PFSK-1 (cell line): ENCODE data around the gene CAMTA1.

Source experiments
- FOXP2 ChIP-seq: optimal IDR thresholded peaks from 2 replicates; pipeline ENCODE3; 2011; ENCODE audit warnings: borderline replicate concordance, control low read depth, inconsistent platforms; ENCODE audit not compliant: insufficient read depth; ENCODE audit errors: extremely low read length, extremely low read depth
- POLR2AphosphoS5 ChIP-seq: IDR thresholded peaks from 2 replicates; pipeline ENCODE4 v1.6.1; 2012; ENCODE audit warnings: low read depth, mild to moderate bottlenecking, control low read depth, low read length, moderate library complexity
- REST ChIP-seq, 2 experiments: IDR thresholded peaks; 2 replicates each; pipeline versions ENCODE4 v1.6.1 to v1.8.0; 2011 to 2012; ENCODE audit warnings: low read depth in 2 of 2, low read length in 2 of 2, control low read depth in 1 of 2, inconsistent platforms in 1 of 2, mild to moderate bottlenecking in 1 of 2, moderate library complexity in 1 of 2; ENCODE audit not compliant: insufficient read depth in 1 of 2
- SIN3A ChIP-seq: IDR thresholded peaks from 2 replicates; pipeline ENCODE4 v1.6.1; 2012; ENCODE audit warnings: mild to moderate bottlenecking, low read length, moderate library complexity, borderline replicate concordance; ENCODE audit not compliant: insufficient read depth
- TAF1 ChIP-seq: IDR thresholded peaks from 2 replicates; pipeline ENCODE4 v1.6.1; 2012; ENCODE audit warnings: low read length, control low read depth, borderline replicate concordance; ENCODE audit not compliant: insufficient read depth

The CAMTA1 gene

GRCh38 chr1:6859415-6860343, 74.4 kb downstream of the CAMTA1 start:
- TF ChIP-seq POLR2AphosphoS5, result no peak
- no peak for TF ChIP-seq REST (IDR thresholded peaks at IDR 0.05; ENCODE audit: insufficient read depth in 1 of 2, low read depth in 2 of 2, low read length in 2 of 2)
- TF ChIP-seq SIN3A, result no peak
- TF ChIP-seq TAF1, result no peak
- no peak for TF ChIP-seq FOXP2

- TF ChIP-seq REST (IDR thresholded peaks at IDR 0.05; ENCODE audit: insufficient read depth in 1 of 2, low read depth in 2 of 2, low read length in 2 of 2), result no peak
- TF ChIP-seq SIN3A, result no peak
- no peak for TF ChIP-seq FOXP2
- TF ChIP-seq POLR2AphosphoS5, result no peak
- TF ChIP-seq TAF1, result no peak
Measured at GRCh38 chr1:6860401-6860800, 75.1 kb downstream of the CAMTA1 start.

- TF ChIP-seq REST (IDR thresholded peaks at IDR 0.05; ENCODE audit: insufficient read depth in 1 of 2, low read depth in 2 of 2, low read length in 2 of 2) (no peak), FOXP2 (no peak), POLR2AphosphoS5 (no peak)
Measured at GRCh38 chr1:6861075-6861724, 75.9 kb downstream of the CAMTA1 start.

- TF ChIP-seq REST (IDR thresholded peaks at IDR 0.05; ENCODE audit: insufficient read depth in 1 of 2, low read depth in 2 of 2, low read length in 2 of 2) (no peak), SIN3A (no peak), POLR2AphosphoS5 (no peak), TAF1 (no peak), FOXP2 (no peak)
Measured at GRCh38 chr1:6862906-6863305, 77.7 kb downstream of the CAMTA1 start.
